Stomach smooth muscle (tissue), 2 donors: Measurements from ENCODE around the gene CSPG5.

Experiments used
- H3K27ac ChIP-seq: one replicate; pipeline ENCODE4 v1.7.0; 2013; ENCODE audit warnings: mild to moderate bottlenecking, low read length, inconsistent platforms
- H3K27me3 ChIP-seq, 2 donors: one replicate each; pipeline ENCODE4 v1.7.0; 2013; ENCODE audit warnings: low read length in 2 of 2; ENCODE audit not compliant: insufficient read depth in 2 of 2, control insufficient read depth in 1 of 2
- H3K36me3 ChIP-seq, 2 donors: one replicate each; pipeline ENCODE4 v1.7.0; 2013; ENCODE audit warnings: low read length in 2 of 2; ENCODE audit not compliant: control insufficient read depth in 2 of 2, insufficient read depth in 2 of 2
- H3K4me1 ChIP-seq: one replicate; pipeline ENCODE4 v1.7.0; 2013; ENCODE audit warnings: low read length; ENCODE audit not compliant: control insufficient read depth, insufficient read depth
- H3K4me3 ChIP-seq, 2 donors: one replicate each; pipeline ENCODE4 v1.7.0; 2013; ENCODE audit warnings: low read length in 2 of 2
- H3K9ac ChIP-seq, 2 donors: one replicate each; pipeline ENCODE4 v1.7.0; 2013; ENCODE audit warnings: low read length in 2 of 2, mild to moderate bottlenecking in 1 of 2
- H3K9me3 ChIP-seq, 2 donors: one replicate each; pipeline ENCODE4 v1.7.0; 2013; ENCODE audit warnings: low read length in 2 of 2; ENCODE audit not compliant: control insufficient read depth in 2 of 2
- donor health status: healthy.
- donor health status: Pancreatic carcinoma.

The CSPG5 gene

GRCh38 chr3:47515100-47515499, 63.6 kb downstream of the CSPG5 start:
- H3K36me3 ChIP-seq, result peaks cover 0 to 5% of the 10 kb centered on the region in 2 donors
- H3K4me3 ChIP-seq, result no peak overlapping the region
- H3K9me3 ChIP-seq, result no peaks in the 10 kb centered on the region
- H3K9ac ChIP-seq, result no peak overlapping the region
- H3K27me3 ChIP-seq, result no peaks in the 10 kb centered on the region
- no peak overlapping the region for H3K27ac ChIP-seq
- peaks cover 14% of the 10 kb centered on the region for H3K4me1 ChIP-seq

- H3K9ac ChIP-seq, result peak within 1 kb of the TSS; percentile 86 to 89
- peak within 1 kb of the TSS; percentile 94 to 99 for H3K4me3 ChIP-seq
- H3K27ac ChIP-seq, result peak within 1 kb of the TSS; percentile 89
- peaks cover 14% of the 10 kb centered on the region for H3K4me1 ChIP-seq
- no peaks in the 10 kb centered on the region for H3K27me3 ChIP-seq
- peaks cover 7 to 10% of the 10 kb centered on the region in 2 donors for H3K36me3 ChIP-seq
- H3K9me3 ChIP-seq, result no peaks in the 10 kb centered on the region
Observed at GRCh38 chr3:47513125-47513929, 65.3 kb downstream of the CSPG5 start, which contains the start of gene ELP6. Gene ELP6, minus strand, starts transcription at chr3:47513712. Its CDS starts 122 bp downstream, at chr3:47513590.

GRCh38 chr3:47512416-47513124, 66.1 kb downstream of the CSPG5 start:
- Histone ChIP-seq H3K4me3 (peak overlapping the region; percentile 94 to 99), H3K27ac (peak overlapping the region; percentile 89)

More at GRCh38 chr3:47512416-47513124, 66.1 kb downstream of the CSPG5 start:
- no peaks in the 10 kb centered on the region for H3K9me3 ChIP-seq
- H3K36me3 ChIP-seq, result peaks cover 10% of the 10 kb centered on the region in 2 donors
- peak overlapping the region; percentile 79 to 89 for H3K9ac ChIP-seq
- H3K4me1 ChIP-seq, result peaks cover 14% of the 10 kb centered on the region
- H3K27me3 ChIP-seq, result no peaks in the 10 kb centered on the region
